Superior temporal gyrus (tissue), 1 donor: ENCODE results near the gene TERC.

Source experiments
- DNase-seq: peaks from one replicate; pipeline ENCODE4 v3.0.0-alpha.2; 2016; ENCODE audit errors: extremely low spot score

Gene TERC

GRCh38 chr3:169764882-169765612, at the start of gene TERC:
Gene TERC, minus strand, starts transcription at chr3:169765060.
- peak; percentile 92 for DNase-seq

- no peak for DNase-seq
Observed at GRCh38 chr3:169813757-169814517, 49.1 kb upstream of the TERC start.

- no peak for DNase-seq
Observed at GRCh38 chr3:169813278-169813677, 48.4 kb upstream of the TERC start.

- peak; percentile 78 for DNase-seq
Observed at GRCh38 chr3:169812332-169813235, 47.7 kb upstream of the TERC start, which contains the start of the genes LRRC34 and LRRIQ4. Gene LRRC34, minus strand, starts transcription at chr3:169812904. Its CDS starts 356 bp downstream, at chr3:169812548. Gene LRRIQ4, plus strand, starts transcription at chr3:169812870. Its CDS starts 9,052 bp downstream, at chr3:169821922.

- peak; percentile 75 for DNase-seq
Observed at GRCh38 chr3:169811631-169812331, 46.9 kb upstream of the TERC start.

- DNase-seq: no peak
Observed at GRCh38 chr3:169809230-169809795, 44.5 kb upstream of the TERC start.

- DNase-seq: no peak
Observed at GRCh38 chr3:169804681-169805080, 39.8 kb upstream of the TERC start.

GRCh38 chr3:169792359-169792758, 27.5 kb upstream of the TERC start:
- no peak for DNase-seq

- no peak for DNase-seq
Observed at GRCh38 chr3:169790687-169791429, 26.0 kb upstream of the TERC start.

GRCh38 chr3:169790219-169790618, 25.4 kb upstream of the TERC start:
- no peak for DNase-seq

- DNase-seq: no peak
Observed at GRCh38 chr3:169787791-169788190, 22.9 kb upstream of the TERC start.

- no peak for DNase-seq
Observed at GRCh38 chr3:169787120-169787519, 22.3 kb upstream of the TERC start.

- no peak for DNase-seq
Observed at GRCh38 chr3:169781209-169781855, 16.5 kb upstream of the TERC start.

GRCh38 chr3:169780742-169781141, 15.9 kb upstream of the TERC start:
- DNase-seq: no peak

- DNase-seq: no peak
Observed at GRCh38 chr3:169777822-169778221, 13.0 kb upstream of the TERC start.

- DNase-seq: no peak
Observed at GRCh38 chr3:169774186-169774585, 9.3 kb upstream of the TERC start.

- DNase-seq: peak; percentile 97
Observed at GRCh38 chr3:169772897-169773816, 8.3 kb upstream of the TERC start, which contains the start of gene MYNN. Gene MYNN, plus strand, starts transcription at chr3:169773396. Its CDS starts 900 bp downstream, at chr3:169774296.

GRCh38 chr3:169772305-169772896, 7.5 kb upstream of the TERC start:
- DNase-seq: peak; percentile 88
